Renal cortex interstitium (tissue), 15 donors: ENCODE measurements around the gene RAB11FIP3. TPM values are rescaled to one million over a fixed set of nuclear protein-coding genes. Genes with fewer than 3 reads are reported as not detected.
A peak's percentile ranks its signal among the peaks of the same experiment; 100 is the strongest.
"Not testable (repeated sequence)": the region's sequence is repeated elsewhere in the genome, so short reads cannot be mapped to it uniquely, and the experiment has no call there.

Experiments
- DNase-seq, 11 donors: peaks; one replicate each; pipeline ENCODE4 v3.0.0-alpha.2; 2013; ENCODE audit warnings: low read depth in 9 of 11, low spot score in 4 of 11; ENCODE audit errors: extremely low read depth in 1 of 11
- long read RNA-seq, 16 experiments: transcript quantifications; one replicate each; lab custom pipeline, GENCODE V29; 2026
- polyA plus RNA-seq, 3 donors: library from polyadenylated mRNA; unstranded; fragments of 120-200 nt; gene quantifications; one replicate each; pipeline ENCODE4 v1.2.1, GENCODE V29; 2013; ENCODE audit not compliant: insufficient read length in 3 of 3

The RAB11FIP3 gene, protein sequence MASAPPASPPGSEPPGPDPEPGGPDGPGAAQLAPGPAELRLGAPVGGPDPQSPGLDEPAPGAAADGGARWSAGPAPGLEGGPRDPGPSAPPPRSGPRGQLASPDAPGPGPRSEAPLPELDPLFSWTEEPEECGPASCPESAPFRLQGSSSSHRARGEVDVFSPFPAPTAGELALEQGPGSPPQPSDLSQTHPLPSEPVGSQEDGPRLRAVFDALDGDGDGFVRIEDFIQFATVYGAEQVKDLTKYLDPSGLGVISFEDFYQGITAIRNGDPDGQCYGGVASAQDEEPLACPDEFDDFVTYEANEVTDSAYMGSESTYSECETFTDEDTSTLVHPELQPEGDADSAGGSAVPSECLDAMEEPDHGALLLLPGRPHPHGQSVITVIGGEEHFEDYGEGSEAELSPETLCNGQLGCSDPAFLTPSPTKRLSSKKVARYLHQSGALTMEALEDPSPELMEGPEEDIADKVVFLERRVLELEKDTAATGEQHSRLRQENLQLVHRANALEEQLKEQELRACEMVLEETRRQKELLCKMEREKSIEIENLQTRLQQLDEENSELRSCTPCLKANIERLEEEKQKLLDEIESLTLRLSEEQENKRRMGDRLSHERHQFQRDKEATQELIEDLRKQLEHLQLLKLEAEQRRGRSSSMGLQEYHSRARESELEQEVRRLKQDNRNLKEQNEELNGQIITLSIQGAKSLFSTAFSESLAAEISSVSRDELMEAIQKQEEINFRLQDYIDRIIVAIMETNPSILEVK
- polyA plus RNA-seq = 100 to 1,000 TPM in 2 of 3 donors, 10 to 100 TPM in 1; 96.3 to 159 (median 104) TPM
- long read RNA-seq, donor 1, full-length matches to known transcripts = 3 of 3 reads
- long read RNA-seq, donor 1, partial matches to known transcripts = 0 of 3 reads
- long read RNA-seq, donor 1, other reads (novel, unspliced or antisense) = 0 of 3 reads
- long read RNA-seq, donor 2, full-length matches to known transcripts = 3 of 3 reads
- long read RNA-seq, donor 2, partial matches to known transcripts = 0 of 3 reads
- long read RNA-seq, donor 2, other reads (novel, unspliced or antisense) = 0 of 3 reads
- long read RNA-seq, donor 3, full-length matches to known transcripts = 5 of 13 reads
- long read RNA-seq, donor 3, partial matches to known transcripts = 8 of 13 reads
- long read RNA-seq, donor 3, other reads (novel, unspliced or antisense) = 0 of 13 reads
- long read RNA-seq, donor 4, full-length matches to known transcripts = 3 of 3 reads
- long read RNA-seq, donor 4, partial matches to known transcripts = 0 of 3 reads
- long read RNA-seq, donor 4, other reads (novel, unspliced or antisense) = 0 of 3 reads
- long read RNA-seq, donor 5 = 0 reads
- long read RNA-seq, donor 6, full-length matches to known transcripts = 4 of 9 reads
- long read RNA-seq, donor 6, partial matches to known transcripts = 5 of 9 reads
- long read RNA-seq, donor 6, other reads (novel, unspliced or antisense) = 0 of 9 reads
- long read RNA-seq, donor 7, full-length matches to known transcripts = 8 of 8 reads
- long read RNA-seq, donor 7, partial matches to known transcripts = 0 of 8 reads
- long read RNA-seq, donor 7, other reads (novel, unspliced or antisense) = 0 of 8 reads
- long read RNA-seq, donor 8 = 0 reads
- long read RNA-seq, donor 9, full-length matches to known transcripts = 5 of 25 reads
- long read RNA-seq, donor 9, partial matches to known transcripts = 20 of 25 reads
- long read RNA-seq, donor 9, other reads (novel, unspliced or antisense) = 0 of 25 reads
- long read RNA-seq, donor 10, full-length matches to known transcripts = 5 of 5 reads
- long read RNA-seq, donor 10, partial matches to known transcripts = 0 of 5 reads
- long read RNA-seq, donor 10, other reads (novel, unspliced or antisense) = 0 of 5 reads
- long read RNA-seq, donor 11, full-length matches to known transcripts = 2 of 33 reads
- long read RNA-seq, donor 11, partial matches to known transcripts = 31 of 33 reads
- long read RNA-seq, donor 11, other reads (novel, unspliced or antisense) = 0 of 33 reads
- long read RNA-seq, donor 12, full-length matches to known transcripts = 1 of 1 reads
- long read RNA-seq, donor 12, partial matches to known transcripts = 0 of 1 reads
- long read RNA-seq, donor 12, other reads (novel, unspliced or antisense) = 0 of 1 reads
- long read RNA-seq, donor 13 = 0 reads
- long read RNA-seq, donor 14, full-length matches to known transcripts = 4 of 21 reads
- long read RNA-seq, donor 14, partial matches to known transcripts = 17 of 21 reads
- long read RNA-seq, donor 14, other reads (novel, unspliced or antisense) = 0 of 21 reads
- long read RNA-seq, donor 15, full-length matches to known transcripts = 3 of 22 reads
- long read RNA-seq, donor 15, partial matches to known transcripts = 19 of 22 reads
- long read RNA-seq, donor 15, other reads (novel, unspliced or antisense) = 0 of 22 reads
- long read RNA-seq, donor 16, full-length matches to known transcripts = 14 of 14 reads
- long read RNA-seq, donor 16, partial matches to known transcripts = 0 of 14 reads
- long read RNA-seq, donor 16, other reads (novel, unspliced or antisense) = 0 of 14 reads

DNA sequence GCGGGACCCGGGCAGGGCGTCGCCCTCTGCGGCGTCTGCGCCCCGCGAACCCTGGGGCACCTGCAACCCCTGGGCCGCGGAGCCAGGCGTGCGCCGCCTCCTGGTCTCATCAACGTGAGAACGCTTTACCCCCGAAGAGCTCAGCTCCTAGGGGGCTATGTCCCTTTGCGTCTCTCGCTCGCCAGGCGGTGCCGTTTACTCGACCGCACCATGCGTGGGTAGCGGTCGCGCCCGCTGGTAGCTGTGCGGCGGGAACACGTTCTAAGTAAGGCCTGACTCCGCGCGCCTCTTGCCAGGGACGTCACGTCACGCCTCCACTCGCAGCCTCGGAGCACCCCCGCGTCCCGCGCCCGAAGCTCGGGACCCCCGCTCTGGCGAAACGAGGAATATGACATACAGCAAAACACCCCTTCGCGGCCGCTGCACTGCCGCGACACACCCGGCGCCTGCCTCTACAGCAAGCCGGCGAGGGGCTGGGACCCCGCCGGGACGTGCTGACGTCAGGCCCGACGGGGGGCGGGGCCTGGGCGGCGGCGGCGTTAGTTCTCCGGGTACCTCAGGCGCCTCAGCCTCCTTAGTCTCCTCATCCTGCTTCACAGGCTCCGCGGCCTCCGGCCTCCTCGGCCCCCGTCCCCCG, at the start of gene RAB11FIP3:
TSS of gene RAB11FIP3 (plus strand) at position 568 of the 637 bp plus-strand sequence. CDS start 358 bp downstream, outside the sequence.
- peak in 10 of 11 donors; percentile 43 to 83 (median 72) for DNase-seq

DNA sequence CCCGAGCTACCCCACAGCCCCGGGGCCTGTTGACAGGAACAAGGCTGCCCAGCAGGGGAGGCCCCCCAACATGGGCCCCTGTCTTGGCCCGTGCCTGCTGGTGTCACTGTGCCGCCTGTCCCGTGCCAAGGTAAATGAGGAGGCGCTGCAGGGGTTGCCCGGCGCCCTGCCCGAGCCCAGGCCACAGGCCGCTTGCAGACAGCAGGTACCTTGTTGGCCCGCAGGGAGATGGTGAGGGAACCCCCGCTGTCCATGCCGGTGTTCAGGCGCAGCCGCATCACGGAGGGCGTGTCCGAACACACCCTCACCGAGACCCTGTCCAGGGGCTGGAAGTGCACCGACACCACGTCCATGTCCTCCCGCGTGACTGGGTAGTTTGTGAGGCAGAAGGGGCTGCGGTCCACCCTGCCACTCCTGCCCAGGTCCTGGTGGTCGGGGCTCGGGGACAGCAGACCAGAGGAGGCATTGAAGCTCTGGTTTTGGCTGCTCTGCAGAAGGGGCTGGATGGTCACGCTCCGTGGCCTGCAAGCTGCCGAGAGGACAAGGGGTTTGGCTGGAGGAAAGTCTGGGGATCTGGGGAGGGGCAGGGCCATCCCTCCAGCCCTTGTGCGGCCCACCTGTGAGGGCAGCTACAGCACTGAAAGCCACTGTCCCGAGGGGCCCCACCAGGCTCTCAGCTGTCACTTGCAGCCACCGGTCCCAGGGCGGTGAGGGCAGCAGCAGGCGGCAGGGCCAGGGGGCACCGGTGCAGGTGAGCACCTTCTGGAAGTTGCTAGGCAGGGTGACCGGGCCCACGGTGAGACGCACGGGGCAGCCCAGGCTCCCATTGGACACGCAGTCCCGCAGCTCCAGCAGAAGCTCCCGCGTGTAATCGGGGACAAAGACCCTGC, 49.3 kb upstream of the RAB11FIP3 start:
- no peak for DNase-seq

DNA sequence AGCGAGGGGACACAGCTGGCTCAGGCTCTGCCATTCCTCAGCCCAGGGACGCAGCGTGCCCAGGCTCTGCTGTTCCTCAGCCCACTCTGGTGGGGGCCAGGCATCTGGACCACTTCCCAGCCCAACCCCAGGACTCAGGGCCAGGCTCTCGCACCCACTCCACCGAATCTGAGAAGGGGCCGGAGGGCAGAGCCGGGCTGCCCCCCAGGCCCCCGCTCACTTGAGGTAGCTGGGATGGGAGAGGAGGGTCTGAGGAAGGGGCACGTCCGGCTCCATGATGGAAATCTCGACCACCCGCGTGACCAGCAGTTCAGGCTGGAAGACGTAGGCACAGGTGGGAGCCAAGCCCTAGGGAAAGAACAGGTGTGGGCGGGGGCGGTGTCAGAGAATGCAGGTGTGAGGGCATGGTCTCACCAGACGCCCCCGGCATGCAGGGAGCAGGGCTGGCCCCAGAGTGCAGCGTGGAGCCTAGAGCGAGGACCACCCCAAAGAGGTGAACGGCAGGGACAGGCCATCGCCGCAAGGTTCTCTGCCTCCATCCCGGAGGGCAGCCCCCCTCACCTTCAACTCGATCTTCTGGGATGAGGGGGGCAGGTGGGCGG, 48.5 kb upstream of the RAB11FIP3 start:
- DNase-seq = no peak

DNA sequence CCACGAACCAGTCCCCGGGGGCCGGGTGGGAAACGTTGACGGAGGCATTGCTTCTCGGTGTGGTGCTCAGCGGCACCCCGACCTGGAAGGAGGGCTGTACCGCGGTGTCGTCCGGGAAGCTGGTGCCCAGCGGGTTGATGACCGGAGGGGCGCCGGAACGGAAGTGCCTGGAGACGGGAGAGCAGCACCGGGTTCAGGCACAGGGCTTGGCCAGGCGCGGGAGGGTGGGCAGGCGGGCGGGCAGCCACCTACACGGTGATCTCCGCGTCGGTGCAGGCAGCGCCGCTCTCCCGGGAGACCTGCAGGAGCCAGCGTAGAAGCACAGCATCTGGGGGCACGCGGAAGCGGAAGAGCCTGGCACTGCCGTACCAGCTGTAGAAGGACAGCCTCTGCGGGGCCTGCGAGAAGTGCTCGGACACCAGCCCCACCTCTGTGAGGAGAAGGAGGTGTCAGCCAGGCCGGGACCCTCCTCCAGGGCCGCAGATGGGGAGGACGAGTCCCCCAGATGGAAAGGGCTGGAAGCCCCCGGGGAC, 48.0 kb upstream of the RAB11FIP3 start:
- no peak for DNase-seq

DNA sequence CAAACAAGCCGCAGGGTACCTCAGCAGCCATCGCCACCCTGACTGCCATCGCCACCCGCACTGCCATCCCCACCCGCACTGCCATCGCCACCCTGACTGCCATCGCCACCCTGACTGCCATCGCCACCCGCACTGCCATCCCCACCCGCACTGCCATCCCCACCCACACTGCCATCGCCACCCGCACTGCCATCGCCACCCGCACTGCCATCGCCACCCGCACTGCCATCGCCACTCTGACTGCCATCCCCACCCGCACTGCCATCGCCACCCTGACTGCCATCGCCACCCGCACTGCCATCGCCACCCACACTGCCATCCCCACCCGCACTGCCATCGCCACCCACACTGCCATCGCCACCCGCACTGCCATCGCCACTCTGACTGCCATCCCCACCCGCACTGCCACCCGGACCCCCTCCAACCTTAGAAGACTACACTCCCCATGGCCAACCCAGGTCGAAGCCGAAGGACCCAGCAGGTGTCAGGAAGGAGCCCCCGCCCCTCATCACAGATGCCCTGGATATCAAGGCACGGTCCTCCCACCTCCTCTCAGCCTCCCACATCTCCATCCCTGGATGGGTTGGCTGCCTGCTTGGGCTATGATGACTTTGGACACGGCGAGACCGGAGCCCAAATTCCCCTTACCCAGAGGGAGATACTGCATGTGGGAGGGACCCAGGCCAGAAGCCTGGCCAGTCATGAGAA, 47.2 kb upstream of the RAB11FIP3 start:
- DNase-seq = not testable (repeated sequence)

DNA sequence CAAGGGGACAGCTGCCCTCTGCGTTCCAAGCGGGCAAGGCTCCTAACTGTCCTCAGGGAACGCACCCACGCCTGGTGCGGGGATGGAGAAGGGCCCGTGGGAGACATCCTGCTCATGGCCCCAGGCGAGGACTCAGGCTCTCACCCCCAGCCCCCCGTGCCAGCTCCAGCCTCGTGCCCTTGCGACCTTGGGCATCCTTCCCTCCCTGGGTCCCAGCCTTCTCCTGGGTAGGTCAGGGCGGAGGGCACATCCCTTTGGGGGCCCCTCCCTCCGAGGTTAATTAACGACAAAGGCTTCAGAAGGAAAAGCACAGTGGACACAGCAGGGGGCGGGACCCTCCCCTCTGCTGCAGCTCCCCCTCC, 46.6 kb upstream of the RAB11FIP3 start:
- no peak for DNase-seq

DNA sequence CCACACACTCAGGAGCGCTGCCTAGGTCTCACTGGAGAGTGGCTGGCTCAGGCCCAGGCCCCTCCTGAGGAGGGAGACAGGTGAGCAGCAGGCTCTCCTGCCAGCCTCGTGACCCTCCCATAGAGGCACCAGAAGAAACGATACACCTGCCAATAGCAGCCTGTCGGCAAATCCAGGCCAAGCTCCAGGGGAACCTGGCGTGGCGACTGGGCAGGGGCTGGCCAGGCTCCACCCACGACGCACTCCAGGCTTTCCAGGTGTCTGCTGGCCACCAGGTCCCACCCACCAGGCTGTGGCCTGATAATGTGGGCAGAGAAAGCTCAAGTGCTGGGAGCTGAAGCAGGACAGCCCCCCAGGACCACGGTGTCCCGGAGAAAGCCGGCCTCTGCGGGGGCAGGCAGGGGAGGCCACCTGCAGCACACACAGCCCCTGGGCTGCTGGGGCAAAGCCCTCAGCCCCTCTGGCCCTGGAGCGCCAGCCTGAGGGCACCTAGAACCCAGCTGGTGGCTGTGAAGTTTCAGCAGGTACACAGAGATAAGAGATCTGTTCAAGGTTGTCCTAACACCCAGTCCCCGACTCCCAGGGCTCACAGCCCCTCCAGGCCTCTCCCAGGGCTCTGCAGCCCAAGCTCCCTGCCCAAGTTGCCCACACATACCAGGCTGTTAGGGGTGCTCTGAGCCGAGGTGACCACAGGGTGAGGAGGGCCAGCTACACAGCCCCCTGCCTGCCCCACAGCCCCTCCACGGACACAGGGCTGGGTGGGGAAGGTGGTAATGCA, 46.1 kb upstream of the RAB11FIP3 start:
- DNase-seq = no peak

DNA sequence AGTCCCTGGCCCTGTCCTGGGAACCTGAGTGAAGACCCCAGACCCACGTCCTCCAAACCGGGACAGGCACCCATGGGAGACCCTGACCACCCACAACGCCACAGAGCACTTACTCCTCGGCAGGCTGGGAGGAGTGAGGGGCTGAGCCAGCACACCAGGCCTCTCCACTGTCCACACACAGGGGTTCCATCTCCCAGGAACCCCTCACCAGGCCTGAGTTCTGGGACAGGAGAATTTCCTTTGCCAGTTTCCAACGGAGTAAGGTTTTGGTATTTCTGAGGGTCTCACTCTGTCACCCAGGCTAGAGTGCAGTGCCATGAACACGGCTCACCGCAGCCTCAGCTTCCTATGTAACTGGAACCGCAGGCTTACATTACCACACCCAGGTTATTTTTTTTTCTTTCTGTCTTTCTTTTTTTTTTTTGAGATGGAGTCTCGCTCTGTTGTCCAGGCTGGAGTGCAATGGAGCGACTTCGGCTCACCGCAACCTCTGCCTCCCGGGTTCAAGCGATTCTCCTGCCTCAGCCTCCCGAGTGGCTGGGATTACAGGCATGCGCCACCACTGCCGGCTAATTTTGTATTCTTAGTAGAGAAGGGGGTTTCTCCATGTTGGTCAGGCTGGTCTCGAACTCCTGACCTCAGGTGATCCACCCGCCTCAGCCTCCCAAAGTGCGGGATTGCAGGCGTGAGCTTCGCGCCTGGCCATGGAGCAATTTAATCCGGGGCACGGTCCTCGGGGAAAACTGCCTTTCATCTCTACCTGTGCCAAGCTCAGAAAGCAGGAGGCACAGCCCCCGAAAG, 45.3 kb upstream of the RAB11FIP3 start:
- no peak for DNase-seq

DNA sequence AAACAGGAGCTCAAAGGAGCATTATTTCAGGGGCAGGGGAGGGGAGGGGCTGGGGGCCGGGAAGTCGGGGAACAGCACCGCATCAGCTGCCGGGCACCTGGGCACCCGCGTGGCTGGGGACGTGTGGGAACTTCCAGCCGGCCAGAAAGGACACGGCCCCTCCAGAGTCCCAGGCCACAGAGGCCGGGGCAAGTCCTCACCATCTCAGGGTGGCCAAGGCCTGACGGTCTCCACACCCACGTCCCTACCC, 44.8 kb upstream of the RAB11FIP3 start:
- DNase-seq = no peak

DNA sequence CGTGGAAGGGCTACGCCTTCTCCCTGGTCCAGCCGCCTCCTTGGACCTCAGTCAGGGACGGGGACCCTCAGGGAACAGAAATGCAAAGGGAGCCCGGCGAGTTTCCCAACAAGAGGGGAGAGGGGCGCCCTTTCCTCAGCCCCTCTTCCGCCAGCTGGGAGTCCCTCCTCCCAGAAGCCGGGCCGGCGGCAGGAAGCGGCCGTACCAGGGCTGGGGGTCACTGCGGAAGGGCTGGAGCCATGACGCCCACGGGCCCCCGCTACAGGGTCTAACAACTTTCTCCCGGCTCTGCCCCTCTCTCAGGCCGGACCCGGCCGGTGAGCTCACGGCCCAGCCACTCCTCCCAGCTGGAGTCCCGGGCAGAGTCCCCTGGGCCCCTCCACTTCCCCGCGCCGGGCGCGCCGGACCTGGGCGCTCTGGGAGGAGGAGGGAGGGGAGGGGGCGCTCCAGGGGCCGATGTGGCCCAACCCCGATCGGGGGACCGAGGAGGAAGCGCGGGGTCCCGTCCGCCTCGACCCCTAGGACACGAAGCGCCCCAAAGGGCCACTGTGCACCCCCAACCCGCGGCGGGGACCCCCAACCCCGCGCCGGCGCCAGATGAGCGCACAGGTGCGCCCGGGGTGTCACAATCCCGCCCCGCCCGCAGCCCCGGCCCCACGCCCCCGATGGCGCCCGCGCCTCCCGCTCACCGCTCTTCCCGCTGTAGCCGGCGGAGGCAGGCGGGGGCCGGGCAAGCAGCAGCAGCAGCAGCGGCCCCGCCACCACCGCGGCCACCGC, 44.2 kb upstream of the RAB11FIP3 start:
- DNase-seq = no peak

DNA sequence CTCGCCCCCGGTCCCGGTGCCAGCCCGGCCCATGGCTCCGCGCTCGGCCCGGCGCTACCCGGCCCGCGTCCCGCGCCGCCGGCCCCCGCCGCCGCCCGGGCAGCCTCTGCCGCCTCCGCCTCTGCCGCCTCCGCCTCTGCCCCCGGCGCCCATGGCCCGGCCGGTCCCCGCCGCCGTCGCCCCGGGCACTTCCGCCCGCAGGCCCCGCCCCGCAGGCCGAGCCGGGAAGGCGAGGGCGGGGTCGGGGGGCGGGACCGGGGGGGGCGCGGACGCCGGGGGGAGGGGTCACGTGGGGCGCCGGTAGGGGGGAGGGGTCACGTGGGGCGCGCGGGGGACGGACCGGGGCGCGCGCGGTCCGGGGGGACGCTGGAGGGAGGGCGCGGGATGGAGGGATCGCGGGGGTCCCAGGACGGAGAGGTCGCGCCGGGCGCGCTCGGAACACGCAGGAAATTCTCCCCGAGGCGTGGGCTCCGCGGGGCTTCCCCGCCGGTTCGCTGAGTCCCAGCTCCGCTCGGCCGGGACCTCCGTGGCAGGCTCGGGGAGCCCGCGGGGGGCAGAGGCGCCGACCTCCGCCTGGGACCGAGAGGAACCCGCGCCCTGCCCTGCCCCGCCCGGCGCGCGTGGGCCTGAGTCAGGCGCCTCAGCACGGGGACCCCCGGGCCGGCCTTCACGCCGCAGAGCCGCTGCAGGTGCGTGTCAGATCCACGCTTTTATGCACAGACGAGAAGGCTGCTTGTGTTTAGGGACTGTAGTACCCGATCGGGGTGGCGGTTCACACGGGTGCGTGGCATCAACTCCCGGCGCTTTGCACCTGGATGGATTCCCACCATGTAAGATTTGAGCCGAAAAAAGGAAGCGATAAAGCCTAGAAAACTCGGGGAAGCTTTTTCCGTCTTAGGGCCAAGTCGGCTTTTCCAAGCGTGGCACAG, 43.4 kb upstream of the RAB11FIP3 start, which contains the start of gene PGAP6:
TSS of gene PGAP6 (minus strand) at position 190 of the 929 bp plus-strand sequence. CDS start at position 33, 157 bp downstream.
- DNase-seq = no peak
